Fibroblast of villous mesenchyme (primary cell): ENCODE measurements around the gene NDC1. TPM values are rescaled to one million over a fixed set of nuclear protein-coding genes. Genes with fewer than 3 reads are reported as not detected.
"Not testable (repeated sequence)": the region's sequence is repeated elsewhere in the genome, so short reads cannot be mapped to it uniquely, and the experiment has no call there.

Experiments
- DNase-seq: peaks from one replicate; pipeline ENCODE4 v3.0.0-alpha.2; 2010; ENCODE audit warnings: low read depth
- H3K4me3 ChIP-seq: 2 replicates; pipeline ENCODE4 v1.5.1; 2011; ENCODE audit warnings: low read depth, mild to moderate bottlenecking, low read length
- total RNA-seq: library from RNA; depleted of rRNA; stranded (reverse); fragments of >200 nt; gene quantifications from 2 replicates; pipeline ENCODE4 v1.2.3, GENCODE V29; 2012
- TF ChIP-seq, protein P1 (sequence below): IDR thresholded peaks from 2 replicates; pipeline ENCODE4 v1.5.1; 2012; ENCODE audit warnings: low read depth, mild to moderate bottlenecking, low read length; ENCODE audit not compliant: insufficient read depth

NDC1 gene, protein sequence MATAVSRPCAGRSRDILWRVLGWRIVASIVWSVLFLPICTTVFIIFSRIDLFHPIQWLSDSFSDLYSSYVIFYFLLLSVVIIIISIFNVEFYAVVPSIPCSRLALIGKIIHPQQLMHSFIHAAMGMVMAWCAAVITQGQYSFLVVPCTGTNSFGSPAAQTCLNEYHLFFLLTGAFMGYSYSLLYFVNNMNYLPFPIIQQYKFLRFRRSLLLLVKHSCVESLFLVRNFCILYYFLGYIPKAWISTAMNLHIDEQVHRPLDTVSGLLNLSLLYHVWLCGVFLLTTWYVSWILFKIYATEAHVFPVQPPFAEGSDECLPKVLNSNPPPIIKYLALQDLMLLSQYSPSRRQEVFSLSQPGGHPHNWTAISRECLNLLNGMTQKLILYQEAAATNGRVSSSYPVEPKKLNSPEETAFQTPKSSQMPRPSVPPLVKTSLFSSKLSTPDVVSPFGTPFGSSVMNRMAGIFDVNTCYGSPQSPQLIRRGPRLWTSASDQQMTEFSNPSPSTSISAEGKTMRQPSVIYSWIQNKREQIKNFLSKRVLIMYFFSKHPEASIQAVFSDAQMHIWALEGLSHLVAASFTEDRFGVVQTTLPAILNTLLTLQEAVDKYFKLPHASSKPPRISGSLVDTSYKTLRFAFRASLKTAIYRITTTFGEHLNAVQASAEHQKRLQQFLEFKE
- total RNA-seq: 13.9 and 28.9 TPM in 2 replicates

- TF ChIP-seq, protein P1, sequence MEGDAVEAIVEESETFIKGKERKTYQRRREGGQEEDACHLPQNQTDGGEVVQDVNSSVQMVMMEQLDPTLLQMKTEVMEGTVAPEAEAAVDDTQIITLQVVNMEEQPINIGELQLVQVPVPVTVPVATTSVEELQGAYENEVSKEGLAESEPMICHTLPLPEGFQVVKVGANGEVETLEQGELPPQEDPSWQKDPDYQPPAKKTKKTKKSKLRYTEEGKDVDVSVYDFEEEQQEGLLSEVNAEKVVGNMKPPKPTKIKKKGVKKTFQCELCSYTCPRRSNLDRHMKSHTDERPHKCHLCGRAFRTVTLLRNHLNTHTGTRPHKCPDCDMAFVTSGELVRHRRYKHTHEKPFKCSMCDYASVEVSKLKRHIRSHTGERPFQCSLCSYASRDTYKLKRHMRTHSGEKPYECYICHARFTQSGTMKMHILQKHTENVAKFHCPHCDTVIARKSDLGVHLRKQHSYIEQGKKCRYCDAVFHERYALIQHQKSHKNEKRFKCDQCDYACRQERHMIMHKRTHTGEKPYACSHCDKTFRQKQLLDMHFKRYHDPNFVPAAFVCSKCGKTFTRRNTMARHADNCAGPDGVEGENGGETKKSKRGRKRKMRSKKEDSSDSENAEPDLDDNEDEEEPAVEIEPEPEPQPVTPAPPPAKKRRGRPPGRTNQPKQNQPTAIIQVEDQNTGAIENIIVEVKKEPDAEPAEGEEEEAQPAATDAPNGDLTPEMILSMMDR: peak; percentile 20
- H3K4me3 ChIP-seq: peak within 1 kb of the TSS; percentile 90
- peak; percentile 93 for DNase-seq
Observed at GRCh38 chr1:53837924-53838653, at the start of gene NDC1. TSS of gene NDC1 (minus strand) at chr1:53838296. CDS start at chr1:53838261, 35 bp downstream.

DNA sequence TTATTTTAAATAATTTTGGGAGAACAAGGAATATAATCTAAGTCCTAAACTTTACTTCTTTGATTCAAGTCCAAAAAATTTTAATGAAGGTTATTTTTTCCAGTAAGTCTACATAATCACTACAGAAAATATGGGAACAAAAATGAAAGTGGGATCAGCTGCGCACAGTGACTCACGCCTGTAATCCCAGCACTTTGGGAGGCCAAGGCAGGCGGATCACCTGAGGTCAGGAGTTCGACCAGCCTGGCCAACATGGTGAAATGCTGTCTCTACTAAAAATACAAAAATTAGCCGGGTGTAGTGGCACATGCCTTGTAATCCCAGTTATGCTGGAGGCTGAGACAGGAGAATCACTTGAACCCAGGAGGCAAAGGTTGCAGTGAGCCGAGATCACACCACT lies 45.5 kb upstream of the NDC1 start:
- H3K4me3 ChIP-seq, DNase-seq: not testable (repeated sequence)

- DNase-seq, H3K4me3 ChIP-seq: not testable (repeated sequence)
Observed at GRCh38 chr1:53881853-53882252, 43.8 kb upstream of the NDC1 start.

DNA sequence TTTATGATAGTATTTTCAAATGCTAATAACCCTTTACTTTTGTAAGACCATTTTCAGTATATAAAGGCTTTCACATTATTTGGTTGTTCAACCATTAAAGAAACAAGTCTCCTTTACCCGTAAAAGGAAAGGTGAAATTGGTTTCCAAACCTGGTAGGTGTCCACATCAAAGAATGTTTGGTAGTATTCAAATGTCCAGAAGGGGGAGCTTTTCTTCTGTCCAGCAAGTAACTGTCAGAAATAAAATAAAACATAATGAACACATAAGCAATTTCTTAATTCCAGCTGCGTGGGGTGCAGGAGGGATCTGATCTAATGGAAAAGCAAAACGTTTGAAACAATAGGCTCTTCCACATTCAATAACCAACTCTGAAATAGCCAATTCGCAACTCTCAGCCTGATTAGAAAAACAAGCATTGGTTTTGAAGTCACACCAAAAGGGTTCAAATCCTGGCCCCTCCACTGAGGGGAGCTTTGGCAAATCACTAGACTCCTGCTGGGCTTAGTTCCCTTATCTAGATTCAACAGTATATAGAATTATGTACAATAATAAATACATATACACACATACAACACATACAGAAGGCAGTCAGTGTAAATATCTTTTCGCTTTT lies 40.5 kb upstream of the NDC1 start:
- TF ChIP-seq, protein P1: peak; percentile 71
- peak; percentile 76 for DNase-seq
- no peak overlapping the region for H3K4me3 ChIP-seq

DNA sequence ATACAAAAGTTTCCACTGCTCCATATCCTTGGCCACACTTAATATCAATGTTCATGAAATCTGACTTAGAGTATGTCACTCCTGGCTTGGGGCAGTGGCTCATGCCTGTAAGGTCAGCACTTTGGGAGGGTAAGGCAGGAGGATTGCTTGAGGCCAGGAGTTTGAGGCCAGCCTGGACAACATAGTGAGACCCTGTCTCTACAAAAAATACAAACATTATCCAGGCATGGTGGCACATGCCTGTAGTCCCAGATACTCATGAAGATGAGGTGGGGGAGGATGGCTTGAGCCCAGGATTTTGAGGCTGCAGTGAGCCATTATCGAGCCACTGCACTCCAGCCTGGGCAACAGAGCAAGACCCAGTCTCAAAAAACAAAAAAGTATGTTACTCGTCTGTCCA lies 37.1 kb upstream of the NDC1 start:
- DNase-seq, H3K4me3 ChIP-seq: not testable (repeated sequence)

GRCh38 chr1:53871773-53872484 lies 33.8 kb upstream of the NDC1 start:
- no peak overlapping the region for H3K4me3 ChIP-seq
- TF ChIP-seq, protein P1: no peak
- DNase-seq: no peak

GRCh38 chr1:53871221-53871620 lies 33.1 kb upstream of the NDC1 start:
- TF ChIP-seq, protein P1: no peak
- H3K4me3 ChIP-seq: no peak overlapping the region
- DNase-seq: no peak
